ENCODE data around the gene TUBB2A.
"Not testable (repeated sequence)": the region's sequence is repeated elsewhere in the genome, so short reads cannot be mapped to it uniquely, and the experiment has no call there.

The TUBB2A gene

GRCh38 chr6:3157131-3157933, at the start of gene TUBB2A:
Gene TUBB2A, minus strand, starts transcription at chr6:3157544. Its CDS starts 81 bp downstream, at chr6:3157463.
- DNase-seq (ENCODE audit: low read depth in 2 of 2) = peak; percentile 62 to 68

DNA sequence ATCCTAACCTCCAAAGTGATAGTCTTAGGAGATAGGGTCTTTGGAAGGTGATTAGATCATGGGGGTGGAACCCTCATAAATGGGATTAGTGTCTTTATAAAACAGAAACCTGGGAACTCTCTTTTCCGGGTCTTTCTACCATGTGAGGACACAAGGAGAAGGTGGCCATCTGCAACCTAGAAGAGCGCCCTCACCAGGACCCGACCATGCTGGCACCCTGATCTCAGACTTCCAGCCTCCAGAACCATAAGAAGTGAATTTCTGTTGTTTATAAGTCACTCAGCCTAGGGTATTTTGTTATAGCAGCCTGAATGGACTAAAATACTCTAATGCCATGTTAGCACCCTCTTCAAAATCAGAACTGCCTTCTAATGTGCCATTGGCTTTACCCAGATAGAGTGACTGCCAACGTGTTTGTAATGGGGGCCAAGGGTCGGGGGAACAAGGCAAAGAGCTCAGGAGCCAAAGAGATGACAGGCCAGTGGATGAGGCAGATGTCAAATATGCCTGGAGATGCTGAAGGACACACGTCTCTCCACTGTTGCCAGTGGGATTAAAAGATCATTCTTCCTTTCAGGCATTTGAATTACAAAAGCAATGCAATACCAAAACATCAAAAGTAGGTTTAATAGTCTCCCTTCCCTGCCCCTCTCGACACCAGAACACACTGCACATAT, 49.1 kb upstream of the TUBB2A start:
- DNase-seq (ENCODE audit: low read depth in 2 of 2) = no peak

- peak; percentile 94 for DNase-seq (ENCODE audit: low read depth in 2 of 2)
Observed at GRCh38 chr6:3205913-3206312, 48.6 kb upstream of the TUBB2A start.

DNA sequence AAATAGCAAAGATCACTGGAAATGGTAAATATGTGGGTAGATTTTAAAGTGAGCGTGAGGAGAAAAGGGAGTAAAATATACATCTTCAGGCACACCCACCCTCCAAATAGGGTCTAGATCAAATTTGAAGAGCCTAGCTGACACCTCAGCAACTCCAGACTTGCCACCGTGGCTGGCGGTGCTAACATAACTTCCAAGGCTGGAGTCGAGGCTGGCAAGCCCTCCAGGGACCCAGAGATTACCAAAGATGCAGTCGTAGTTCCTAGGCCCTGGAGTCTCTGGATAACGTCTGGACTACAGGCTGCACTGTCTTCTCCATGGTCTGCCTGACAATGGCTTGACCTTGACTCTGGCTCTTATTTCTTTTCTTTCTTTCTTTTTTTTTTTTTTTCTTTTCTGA, 47.6 kb upstream of the TUBB2A start:
- DNase-seq (ENCODE audit: low read depth in 2 of 2) = no peak

GRCh38 chr6:3202999-3203696, 45.8 kb upstream of the TUBB2A start:
- DNase-seq (ENCODE audit: low read depth in 2 of 2) = no peak

DNA sequence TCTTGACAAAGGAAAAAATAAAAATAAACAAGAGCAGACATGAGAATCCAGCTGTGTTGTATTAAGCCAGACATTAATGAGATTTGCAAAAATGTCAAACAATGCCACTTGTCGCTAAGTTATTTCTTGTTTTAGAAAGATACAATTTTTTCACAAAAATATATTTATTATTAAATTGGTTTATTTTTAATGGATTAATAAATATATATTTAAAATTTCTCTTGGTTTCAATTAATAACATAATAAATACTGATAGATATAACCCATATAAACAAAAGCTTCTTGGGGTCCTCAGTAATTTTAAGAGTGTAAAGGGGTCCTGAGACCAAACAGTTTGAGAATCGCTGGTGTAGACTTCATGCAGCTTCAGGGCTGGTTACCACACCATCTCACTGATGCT, 44.0 kb upstream of the TUBB2A start:
- no peak for DNase-seq (ENCODE audit: low read depth in 2 of 2)

- no peak for DNase-seq (ENCODE audit: low read depth in 2 of 2)
Observed at GRCh38 chr6:3200682-3201081, 43.3 kb upstream of the TUBB2A start.

DNA sequence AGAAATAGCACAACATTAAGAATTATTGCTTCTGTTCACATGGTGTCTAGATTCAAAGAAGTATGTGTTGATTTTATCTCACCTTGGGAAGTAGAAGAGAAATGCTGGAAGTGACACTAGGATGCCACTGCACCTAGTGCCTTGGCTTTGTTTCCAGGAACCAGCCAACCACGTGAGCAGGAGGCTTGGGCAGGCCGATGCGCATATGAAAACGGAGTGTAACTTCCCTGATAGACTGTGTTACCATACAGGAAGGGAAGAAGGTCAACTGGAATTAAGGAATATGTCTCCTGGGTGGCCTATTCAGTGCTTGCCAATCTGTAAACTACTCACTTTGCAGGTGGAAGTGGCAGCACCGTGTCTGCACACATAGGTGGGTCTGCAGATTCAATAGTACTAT, 42.0 kb upstream of the TUBB2A start:
- no peak for DNase-seq (ENCODE audit: low read depth in 2 of 2)

- DNase-seq (ENCODE audit: low read depth in 2 of 2) = not testable (repeated sequence)
Observed at GRCh38 chr6:3197734-3198133, 40.4 kb upstream of the TUBB2A start.

- DNase-seq (ENCODE audit: low read depth in 2 of 2) = no peak
Observed at GRCh38 chr6:3196770-3197169, 39.4 kb upstream of the TUBB2A start.

- DNase-seq (ENCODE audit: low read depth in 2 of 2) = no peak
Observed at GRCh38 chr6:3195695-3196497, 38.6 kb upstream of the TUBB2A start.

DNA sequence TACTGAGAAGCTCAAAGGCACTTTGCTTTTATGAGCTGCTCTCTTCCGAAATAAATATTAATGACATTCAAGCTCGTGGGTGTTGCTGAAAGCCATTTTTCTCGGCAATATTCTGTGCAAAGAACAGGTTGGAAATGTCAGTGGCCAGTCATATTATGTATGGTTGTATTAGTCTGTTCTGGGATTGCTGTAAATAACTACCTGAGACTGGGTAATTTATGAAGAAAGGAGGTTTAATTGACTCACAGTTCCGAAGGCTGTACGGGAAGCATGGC, 38.0 kb upstream of the TUBB2A start:
- no peak for DNase-seq (ENCODE audit: low read depth in 2 of 2)

- no peak for DNase-seq (ENCODE audit: low read depth in 2 of 2)
Observed at GRCh38 chr6:3194535-3195419, 37.4 kb upstream of the TUBB2A start.

DNA sequence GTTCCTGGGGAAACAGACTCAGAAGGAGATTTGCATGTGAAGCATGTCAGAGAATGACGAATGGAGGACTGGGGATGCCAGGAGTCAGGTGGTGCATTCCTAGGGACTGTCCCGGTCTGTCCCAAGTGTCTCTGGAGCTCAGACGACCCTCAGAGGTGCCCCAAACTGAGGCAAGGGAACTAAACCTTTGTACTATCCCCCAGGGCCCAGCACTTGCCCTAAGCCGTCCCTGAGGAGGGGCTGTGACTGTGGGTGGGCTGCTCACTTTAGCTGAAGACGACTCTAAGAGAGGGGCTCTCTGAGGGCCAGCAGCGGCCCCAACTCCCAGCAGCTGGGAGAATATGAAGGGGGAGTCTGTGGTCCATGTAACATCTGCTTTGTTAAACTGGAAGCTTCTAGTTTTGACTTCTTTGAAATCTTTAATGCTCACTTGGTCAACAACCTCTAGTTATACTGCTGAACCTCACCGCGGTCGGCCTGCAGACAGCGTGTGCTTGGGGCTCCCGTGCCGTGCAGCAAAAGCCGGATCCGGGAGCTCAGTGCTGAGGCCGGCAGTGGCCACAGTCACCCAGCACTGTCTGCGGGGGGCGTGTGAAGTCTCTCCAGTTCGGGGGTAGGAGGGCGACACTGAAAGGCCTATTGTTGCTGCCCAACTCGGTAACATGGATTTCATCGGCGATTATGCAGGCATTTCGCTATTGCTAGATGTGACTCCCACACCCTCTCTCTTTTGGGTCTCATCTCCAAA, 35.9 kb upstream of the TUBB2A start:
- no peak for DNase-seq (ENCODE audit: low read depth in 2 of 2)

GRCh38 chr6:3190779-3191178, 33.4 kb upstream of the TUBB2A start:
- no peak for DNase-seq (ENCODE audit: low read depth in 2 of 2)

GRCh38 chr6:3190056-3190455, 32.7 kb upstream of the TUBB2A start:
- no peak for DNase-seq (ENCODE audit: low read depth in 2 of 2)

- not testable (repeated sequence) for DNase-seq (ENCODE audit: low read depth in 2 of 2)
Observed at GRCh38 chr6:3189192-3189591, 31.8 kb upstream of the TUBB2A start.

GRCh38 chr6:3188262-3188661, 30.9 kb upstream of the TUBB2A start:
- DNase-seq (ENCODE audit: low read depth in 2 of 2) = no peak

DNA sequence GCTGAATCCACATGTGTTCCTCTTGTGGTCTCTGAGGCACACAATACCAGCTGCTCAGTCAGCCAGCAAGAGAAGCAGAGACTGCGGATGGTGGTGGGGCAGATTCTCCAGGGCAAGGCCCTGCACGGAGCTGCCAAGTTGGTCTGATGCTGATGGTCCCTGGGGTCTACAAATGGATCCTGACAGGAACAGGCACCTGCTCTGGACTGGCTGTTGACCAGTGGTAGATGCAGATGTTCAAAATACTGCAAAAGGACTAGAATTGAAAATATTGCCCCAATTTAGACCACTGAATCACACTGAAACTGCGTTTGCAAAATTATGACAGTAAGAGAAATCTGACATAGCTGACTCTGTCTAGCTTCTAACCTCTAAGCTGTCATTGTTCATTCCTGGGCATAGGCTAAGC, 29.6 kb upstream of the TUBB2A start:
- DNase-seq (ENCODE audit: low read depth in 2 of 2) = no peak

GRCh38 chr6:3183066-3183465, 25.7 kb upstream of the TUBB2A start:
- no peak for DNase-seq (ENCODE audit: low read depth in 2 of 2)
